AG08395 (cell line): Measurements from ENCODE around the gene FRG1.
"Not testable (repeated sequence)": the region's sequence is repeated elsewhere in the genome, so short reads cannot be mapped to it uniquely, and the experiment has no call there.

Source experiments
- DNase-seq: peaks from one replicate; pipeline ENCODE4 v3.0.0; 2012; ENCODE audit warnings: mixed read lengths, low spot score

FRG1 gene

GRCh38 chr4:189940178-189941004, at the start of gene FRG1:
FRG1 (plus strand) TSS chr4:189940872; CDS start chr4:189941010, 138 bp downstream.
- DNase-seq: peak; percentile 93

- DNase-seq: no peak
These were observed 43.0 kb upstream of the FRG1 start for GRCh38 chr4:189897667-189898066.

- DNase-seq: not testable (repeated sequence)
These were observed 41.1 kb upstream of the FRG1 start for GRCh38 chr4:189899481-189900015.

GRCh38 chr4:189904420-189905027, 36.1 kb upstream of the FRG1 start:
- peak; percentile 35 for DNase-seq

- no peak for DNase-seq
These were observed 28.5 kb upstream of the FRG1 start for GRCh38 chr4:189912170-189912569.

- DNase-seq: no peak
These were observed 23.3 kb upstream of the FRG1 start for GRCh38 chr4:189917161-189917891.

- no peak for DNase-seq
These were observed 19.6 kb upstream of the FRG1 start for GRCh38 chr4:189921058-189921457.

GRCh38 chr4:189926742-189927141, 13.9 kb upstream of the FRG1 start:
- not testable (repeated sequence) for DNase-seq

GRCh38 chr4:189941005-189941450, 356 bp downstream of the FRG1 start:
- DNase-seq: no peak

GRCh38 chr4:189942412-189942811, 1.7 kb downstream of the FRG1 start:
- DNase-seq: not testable (repeated sequence)

GRCh38 chr4:189944077-189944476, 3.4 kb downstream of the FRG1 start:
- not testable (repeated sequence) for DNase-seq

GRCh38 chr4:189946906-189947305, 6.2 kb downstream of the FRG1 start:
- not testable (repeated sequence) for DNase-seq

- not testable (repeated sequence) for DNase-seq
These were observed 7.8 kb downstream of the FRG1 start for GRCh38 chr4:189948486-189948885.

- DNase-seq: not testable (repeated sequence)
These were observed 28.6 kb downstream of the FRG1 start for GRCh38 chr4:189969291-189969690.

GRCh38 chr4:189973646-189974045, 33.0 kb downstream of the FRG1 start:
- no peak for DNase-seq

- DNase-seq: peak; percentile 3
These were observed 33.4 kb downstream of the FRG1 start for GRCh38 chr4:189974056-189974455.

GRCh38 chr4:189979196-189980047, 38.8 kb downstream of the FRG1 start:
- DNase-seq: no peak

- not testable (repeated sequence) for DNase-seq
These were observed 39.6 kb downstream of the FRG1 start for GRCh38 chr4:189980292-189980691.

- no peak for DNase-seq
These were observed 41.3 kb downstream of the FRG1 start for GRCh38 chr4:189981970-189982369.

GRCh38 chr4:189983916-189984526, 43.3 kb downstream of the FRG1 start:
- not testable (repeated sequence) for DNase-seq

GRCh38 chr4:189984661-189985060, 44.0 kb downstream of the FRG1 start:
- DNase-seq: not testable (repeated sequence)
